GM12878 (cell line): ENCODE data around the gene IFNL3. TPM values are rescaled to one million over a fixed set of nuclear protein-coding genes. Genes with fewer than 3 reads are reported as not detected.
A peak's percentile ranks its signal among the peaks of the same experiment; 100 is the strongest.

Experiments used
- ATAC-seq: fragments of 200-7000 bp; cut with Tn5 transposase; 3 replicates; pipeline ENCODE4 v1.9.1; 2020; ENCODE audit warnings: mild to moderate bottlenecking, moderate library complexity
- BruUV-seq: library from RNA; stranded (reverse); fragments of 400-500 nt; replicated peaks from 2 replicates; lab custom pipeline; 2021; lab: Mats Ljungman, UMichigan
- CTCF ChIA-PET: fragments of 300-600 bp; sonication (Branson Sonifier 250); formaldehyde crosslinking; extraction: SDS; loops from one replicate; lab custom pipeline; 2021; ENCODE audit warnings: inconsistent platforms; lab: Yijun Ruan, JAX
- POLR2A ChIA-PET: fragments of 350-600 bp; formaldehyde crosslinking; extraction: SDS; loops from one replicate; lab custom pipeline; 2021; ENCODE audit warnings: inconsistent platforms; lab: Charles Lee
- RAD21 ChIA-PET: fragments of 300-600 bp; sonication (Branson Sonifier 250); formaldehyde crosslinking; loops from one replicate; lab custom pipeline; 2023; ENCODE audit warnings: antibody characterized with exemption; ENCODE audit not compliant: unreplicated experiment; lab: Charles Lee
- SMC1A ChIA-PET: fragments of 300-600 bp; sonication (Branson Sonifier 250); formaldehyde crosslinking; loops from one replicate; lab custom pipeline; 2023; ENCODE audit not compliant: unreplicated experiment, uncharacterized antibody; lab: Charles Lee
- DNase-seq: peaks from one replicate; pipeline ENCODE4 v3.0.0-alpha.2; 2011; ENCODE audit warnings: low read depth, low spot score
- FAIRE-seq: peaks from 3 replicates; lab custom pipeline; 2011; peaks lifted over from hg19 to GRCh38; lab: Jason Lieb, UNC
- H2AFZ ChIP-seq: 2 replicates; pipeline ENCODE4 v1.6.0; 2011; ENCODE audit warnings: low read depth, low read length, control low read depth; ENCODE audit not compliant: control insufficient read depth
- H3K27ac ChIP-seq: 2 replicates; pipeline ENCODE4 v1.5.1; 2011; ENCODE audit warnings: control low read depth; ENCODE audit not compliant: control insufficient read depth, insufficient read depth
- H3K27me3 ChIP-seq, 2 experiments: replicated peaks in 1 of 2; 2 replicates each; pipeline versions ENCODE4 v1.6.0 to v1.6.1; 2011; ENCODE audit warnings: low read length in 1 of 2; ENCODE audit not compliant: control insufficient read depth in 2 of 2, insufficient read depth in 2 of 2
- H3K36me3 ChIP-seq, 2 experiments: 2 replicates each; pipeline ENCODE4 v1.5.1; 2011; ENCODE audit warnings: low read length in 1 of 2; ENCODE audit not compliant: control insufficient read depth in 2 of 2, insufficient read depth in 2 of 2
- H3K4me1 ChIP-seq: 2 replicates; pipeline ENCODE4 v1.6.1; 2011; ENCODE audit warnings: mild to moderate bottlenecking, low read length, moderate library complexity, mixed read lengths; ENCODE audit not compliant: control insufficient read depth, insufficient read depth
- H3K4me2 ChIP-seq: 2 replicates; pipeline ENCODE4 v1.6.0; 2011; ENCODE audit warnings: control low read depth; ENCODE audit not compliant: control insufficient read depth, insufficient read depth
- H3K4me3 ChIP-seq: fragments of 200-600 bp; sonication (generic); 2 replicates; pipeline ENCODE4 v1.5.1; 2016
- H3K79me2 ChIP-seq: 2 replicates; pipeline ENCODE4 v1.6.0; 2011; ENCODE audit warnings: low read length; ENCODE audit not compliant: control insufficient read depth, insufficient read depth
- H3K9ac ChIP-seq: 2 replicates; pipeline ENCODE4 v1.8.0; 2011; ENCODE audit warnings: low read length, control low read depth, mixed read lengths; ENCODE audit not compliant: control insufficient read depth, insufficient read depth
- H3K9me3 ChIP-seq: replicated peaks from 3 replicates; pipeline ENCODE4 v1.5.1; 2011; ENCODE audit warnings: mild to moderate bottlenecking, low read length; ENCODE audit not compliant: control insufficient read depth, insufficient read depth
- H4K20me1 ChIP-seq: 2 replicates; pipeline ENCODE4 v1.6.0; 2011; ENCODE audit not compliant: control insufficient read depth, insufficient read depth
- CEBPZ ChIP-seq: fragments of 150-350 bp; IDR thresholded peaks from 2 replicates; pipeline ENCODE4 v1.6.1; 2016; ENCODE audit warnings: low read depth, low read length
- HCFC1 ChIP-seq: fragments of 150-350 bp; IDR thresholded peaks from 2 replicates; pipeline ENCODE4 v1.6.1; 2014; ENCODE audit warnings: low read length
- NRF1 ChIP-seq: conservative IDR thresholded peaks from 2 replicates; pipeline ENCODE4 v1.6.1; 2011; ENCODE audit warnings: mild to moderate bottlenecking, low read depth, low read length, improper control_type of control experiment
- PML ChIP-seq: IDR thresholded peaks from 2 replicates; pipeline ENCODE4 v1.6.1; 2012; ENCODE audit warnings: low read length, inconsistent platforms
- RAD21 ChIP-seq: IDR thresholded peaks from 2 replicates; pipeline ENCODE4 v1.6.1; 2011; ENCODE audit warnings: mild to moderate bottlenecking, low read depth, low read length, moderate library complexity; ENCODE audit not compliant: insufficient read depth
- RFX5 ChIP-seq: IDR thresholded peaks from 2 replicates; pipeline ENCODE4 v1.6.1; 2011; ENCODE audit warnings: low read depth, low read length, improper control_type of control experiment
- YY1 ChIP-seq: IDR thresholded peaks from 2 replicates; pipeline ENCODE4 v1.6.1; 2011; ENCODE audit warnings: low read depth, mild to moderate bottlenecking, low read length
- whole genome bisulfite sequencing: methylation state at CpG from one replicate; pipeline ENCODE4 v1.1.6; 2016; ENCODE audit warnings: low lambda C conversion rate; ENCODE audit not compliant: insufficient replicate concordance, insufficient coverage; ENCODE audit errors: missing lambda C conversion rate; 5-methylcytosine and 5-hydroxymethylcytosine counted together
- in situ Hi-C: fragments of 300-500 bp; cut with MboI; formaldehyde crosslinking; loops from 9 replicates; pipeline ENCODE4 v1.14.3; 2018; ENCODE audit warnings: mixed read lengths
- intact Hi-C: fragments of 100-400 bp; cut with micrococcal nuclease; formaldehyde crosslinking; loops from one replicate; pipeline ENCODE4 v1.14.2; 2022; ENCODE audit not compliant: unreplicated experiment
- polyA plus RNA-seq, 11 experiments: library from polyadenylated mRNA; depleted of rRNA in 4 of 11; unstranded in 6 of 11; stranded (reverse) in 5 of 11; fragments of >200 nt; fragmentation: Nextera tagmentation in 4 of 11; fragmentation: Illumina TruSeq in 1 of 11; extraction: Ambion mirVana in 4 of 11; extraction: Trizol in 1 of 11; gene quantifications; 1 replicate in 1 of 11; 2 replicates in 10 of 11; pipeline versions ENCODE4 v1.2.1 to v1.2.3, GENCODE V29; 2011 to 2016; ENCODE audit warnings: inconsistent platforms in 2 of 11, missing spikeins in 2 of 11, low read depth in 1 of 11
- total RNA-seq, 4 experiments: library from RNA; depleted of rRNA in 3 of 4; stranded (reverse); fragments of >200 nt in 3 of 4; fragmentation: Illumina TruSeq in 1 of 4; extraction: Trizol in 1 of 4; gene quantifications; 2 replicates each; pipeline versions ENCODE4 v1.2.1 to v1.2.3, GENCODE V29; 2013 to 2021
- TF ChIP-seq, protein P1 (sequence below): fragments of 450-650 bp; IDR thresholded peaks from 2 replicates; pipeline ENCODE4 v1.6.1; 2017; ENCODE audit warnings: borderline replicate concordance

IFNL3 gene
- total and polyA plus RNA-seq, 10 of the 15 experiments (the other 5 are each of a cell fraction or from before 2014, with no cell fraction given), result not detected

- POLR2A ChIA-PET, result interaction anchor here (0.6 kb wide), 2 partner anchors 39 to 929 kb away, joined by 3 read pairs; no protein-coding TSS in a partner anchor
- DNase-seq, result no peak
Measured at GRCh38 chr19:39261704-39262103, 16.9 kb upstream of the IFNL3 start.

DNA sequence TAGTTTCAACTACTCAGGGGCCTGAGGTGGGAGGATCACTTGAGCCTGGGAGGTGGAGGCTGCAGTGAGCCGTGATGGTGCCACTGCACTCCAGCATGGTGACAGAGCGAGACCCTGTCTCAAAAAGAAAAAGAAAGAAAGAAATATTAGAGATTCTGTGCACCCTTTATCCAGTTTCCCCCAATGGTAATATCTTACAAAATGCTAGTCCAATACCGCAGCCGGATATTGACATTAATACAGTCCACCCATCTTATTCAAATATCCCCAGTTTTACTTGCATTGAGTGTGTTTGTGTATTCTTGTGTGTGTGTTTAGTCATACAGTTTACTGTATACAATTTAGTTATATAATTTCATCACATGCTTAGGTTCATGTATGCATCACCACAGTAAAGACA, 12.4 kb upstream of the IFNL3 start:
- Histone ChIP-seq H3K27ac (no peak overlapping the region), H3K9me3 (no peaks in the 10 kb centered on the region), H3K4me2 (no peak overlapping the region), H3K36me3 (no peaks in the 10 kb centered on the region), H4K20me1 (no peaks in the 10 kb centered on the region), H3K4me3 (no peak overlapping the region), H2AFZ (no peak overlapping the region), H3K4me1 (no peaks in the 10 kb centered on the region), H3K79me2 (no peaks in the 10 kb centered on the region), H3K9ac (no peak overlapping the region), H3K27me3 (peaks cover 0 to 2% of the 10 kb centered on the region in 2 experiments; a peak in 3 of 4 replicates)
- RAD21 ChIA-PET, result no interaction called here
- SMC1A ChIA-PET, result no interaction called here
- in situ Hi-C loops (no loop called here), intact Hi-C loops (no loop called here)
- BruUV-seq, result no TSS peak
- ATAC-seq (no peak), FAIRE-seq (no peak), DNase-seq (no peak)
- CTCF ChIA-PET, result no interaction called here
- TF ChIP-seq HCFC1 (no peak), PML (no peak), RAD21 (no peak), CEBPZ (no peak), YY1 (no peak)
- TF ChIP-seq, protein P1, sequence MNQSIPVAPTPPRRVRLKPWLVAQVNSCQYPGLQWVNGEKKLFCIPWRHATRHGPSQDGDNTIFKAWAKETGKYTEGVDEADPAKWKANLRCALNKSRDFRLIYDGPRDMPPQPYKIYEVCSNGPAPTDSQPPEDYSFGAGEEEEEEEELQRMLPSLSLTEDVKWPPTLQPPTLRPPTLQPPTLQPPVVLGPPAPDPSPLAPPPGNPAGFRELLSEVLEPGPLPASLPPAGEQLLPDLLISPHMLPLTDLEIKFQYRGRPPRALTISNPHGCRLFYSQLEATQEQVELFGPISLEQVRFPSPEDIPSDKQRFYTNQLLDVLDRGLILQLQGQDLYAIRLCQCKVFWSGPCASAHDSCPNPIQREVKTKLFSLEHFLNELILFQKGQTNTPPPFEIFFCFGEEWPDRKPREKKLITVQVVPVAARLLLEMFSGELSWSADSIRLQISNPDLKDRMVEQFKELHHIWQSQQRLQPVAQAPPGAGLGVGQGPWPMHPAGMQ, result no peak
- whole genome bisulfite sequencing, result 69% methylated on average over 4 of the region's 4 CpGs
- POLR2A ChIA-PET, result no interaction called here

More at GRCh38 chr19:39261704-39262103, 16.9 kb upstream of the IFNL3 start:
- in situ Hi-C loops, result no loop called here
- H4K20me1 ChIP-seq, result no peaks in the 10 kb centered on the region
- H3K4me2 ChIP-seq, result no peak overlapping the region
- intact Hi-C loops, result no loop called here
- no peak overlapping the region for H3K9ac ChIP-seq
- peaks cover 0 to 3% of the 10 kb centered on the region in 2 experiments; a peak in 3 of 4 replicates for H3K27me3 ChIP-seq
- no peak for TF ChIP-seq NRF1
- peak; percentile 30; the same call in 1 of the 2 replicates for TF ChIP-seq RFX5
- H3K27ac ChIP-seq, result no peak overlapping the region
- BruUV-seq, result no TSS peak
- ChIA-PET CTCF (no interaction called here), SMC1A (no interaction called here), RAD21 (no interaction called here)
- no peaks in the 10 kb centered on the region for H3K79me2 ChIP-seq
- H3K9me3 ChIP-seq, result no peaks in the 10 kb centered on the region
- no peak for FAIRE-seq
- H3K4me1 ChIP-seq, result no peaks in the 10 kb centered on the region
- no peak for ATAC-seq
- no peaks in the 10 kb centered on the region for H3K36me3 ChIP-seq
- H3K4me3 ChIP-seq, result no peak overlapping the region
- no peak overlapping the region for H2AFZ ChIP-seq
- 2% methylated on average over 3 of the region's 3 CpGs for WGBS
